Left lobe of liver (tissue), 2 donors: ENCODE data around the gene OR6V1. TPM values are rescaled to one million over a fixed set of nuclear protein-coding genes. Genes with fewer than 3 reads are reported as not detected.
"Not testable (repeated sequence)": the region's sequence is repeated elsewhere in the genome, so short reads cannot be mapped to it uniquely, and the experiment has no call there.

Source experiments
- ATAC-seq: fragments of 200-7000 bp; cut with Tn5 transposase; one replicate; pipeline ENCODE4 v1.9.1; 2020; ENCODE audit warnings: mild to moderate bottlenecking, moderate library complexity
- DNase-seq: peaks from one replicate; pipeline ENCODE4 v3.0.0-alpha.2; 2020; ENCODE audit warnings: low spot score
- total RNA-seq: library from RNA; stranded (reverse); gene quantifications from one replicate; pipeline ENCODE4 v1.2.1, GENCODE V29; 2021
- donor health status: DM: no; HTN: no; CAD: no; lungs with moderate emphysema.
- donor health status: DM: no; HTN: yes; CAD: no.

The OR6V1 gene
- total RNA-seq, 1 donor from 2014 or later: not detected

- DNase-seq (no peak), ATAC-seq (no peak)
Measured at GRCh38 chr7:143042159-143042789, 9.9 kb upstream of the OR6V1 start.

GRCh38 chr7:143042790-143043271 lies 9.3 kb upstream of the OR6V1 start:
- no peak for ATAC-seq
- DNase-seq: no peak

GRCh38 chr7:143043391-143043790 lies 8.8 kb upstream of the OR6V1 start:
- no peak for ATAC-seq
- DNase-seq: no peak

GRCh38 chr7:143046426-143046851 lies 5.7 kb upstream of the OR6V1 start:
- ATAC-seq (no peak), DNase-seq (no peak)

- DNase-seq (no peak), ATAC-seq (no peak)
Measured at GRCh38 chr7:143047326-143047725, 4.8 kb upstream of the OR6V1 start.

GRCh38 chr7:143048827-143049226 lies 3.3 kb upstream of the OR6V1 start:
- ATAC-seq (no peak), DNase-seq (no peak)

GRCh38 chr7:143049362-143049761 lies 2.8 kb upstream of the OR6V1 start:
- no peak for ATAC-seq
- DNase-seq: no peak

GRCh38 chr7:143050931-143051330 lies 1.2 kb upstream of the OR6V1 start:
- ATAC-seq: no peak
- no peak for DNase-seq

- ATAC-seq (no peak), DNase-seq (no peak)
Measured at GRCh38 chr7:143054621-143055020, 2.5 kb downstream of the OR6V1 start.

GRCh38 chr7:143055754-143056153 lies 3.6 kb downstream of the OR6V1 start:
- no peak for ATAC-seq
- DNase-seq: no peak

- DNase-seq (no peak), ATAC-seq (no peak)
Measured at GRCh38 chr7:143063741-143064140, 11.6 kb downstream of the OR6V1 start.

- DNase-seq: no peak
- ATAC-seq: no peak
Measured at GRCh38 chr7:143068446-143068845, 16.3 kb downstream of the OR6V1 start.

- no peak for ATAC-seq
Measured at GRCh38 chr7:143069912-143070500, 17.9 kb downstream of the OR6V1 start.

GRCh38 chr7:143073556-143073955 lies 21.4 kb downstream of the OR6V1 start:
- ATAC-seq (no peak), DNase-seq (no peak)

More at GRCh38 chr7:143069912-143070500, 17.9 kb downstream of the OR6V1 start:
- DNase-seq: no peak

- DNase-seq (no peak), ATAC-seq (no peak)
Measured at GRCh38 chr7:143074141-143074540, 22.0 kb downstream of the OR6V1 start.

- no peak for DNase-seq
- no peak for ATAC-seq
Measured at GRCh38 chr7:143085109-143085508, 33.0 kb downstream of the OR6V1 start.

GRCh38 chr7:143085610-143086009 lies 33.5 kb downstream of the OR6V1 start:
- DNase-seq, ATAC-seq: not testable (repeated sequence)

GRCh38 chr7:143088549-143089231 lies 36.5 kb downstream of the OR6V1 start:
- ATAC-seq, DNase-seq: not testable (repeated sequence)

GRCh38 chr7:143096146-143096545 lies 44.0 kb downstream of the OR6V1 start:
- ATAC-seq: no peak
- DNase-seq: no peak

- not testable (repeated sequence) for ATAC-seq, DNase-seq
Measured at GRCh38 chr7:143099579-143099978, 47.4 kb downstream of the OR6V1 start.
